ENCODE data around the gene FMNL2.
A peak's percentile ranks its signal among the peaks of the same experiment; 100 is the strongest.

The FMNL2 gene

DNA sequence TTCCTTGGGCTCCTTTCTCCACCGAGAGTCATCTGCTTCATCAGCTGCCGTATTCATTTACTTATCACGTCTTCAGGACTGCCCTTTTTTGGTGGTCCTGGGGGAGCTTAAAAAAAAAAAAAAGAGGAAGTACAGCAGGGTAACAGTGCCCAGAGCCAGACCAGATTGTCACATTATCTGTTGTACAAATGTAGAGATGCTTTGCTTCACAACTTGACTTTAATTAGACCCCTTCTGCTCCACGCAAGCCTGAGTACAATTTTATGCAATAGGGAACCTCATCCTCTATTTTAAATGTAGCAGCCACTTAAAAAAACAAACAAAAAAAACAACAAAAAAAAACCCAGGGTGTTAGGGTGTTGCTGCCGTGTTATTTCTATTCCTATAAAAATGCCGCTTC lies 254.0 kb downstream of the FMNL2 start:
- no peak for DNase-seq

DNA sequence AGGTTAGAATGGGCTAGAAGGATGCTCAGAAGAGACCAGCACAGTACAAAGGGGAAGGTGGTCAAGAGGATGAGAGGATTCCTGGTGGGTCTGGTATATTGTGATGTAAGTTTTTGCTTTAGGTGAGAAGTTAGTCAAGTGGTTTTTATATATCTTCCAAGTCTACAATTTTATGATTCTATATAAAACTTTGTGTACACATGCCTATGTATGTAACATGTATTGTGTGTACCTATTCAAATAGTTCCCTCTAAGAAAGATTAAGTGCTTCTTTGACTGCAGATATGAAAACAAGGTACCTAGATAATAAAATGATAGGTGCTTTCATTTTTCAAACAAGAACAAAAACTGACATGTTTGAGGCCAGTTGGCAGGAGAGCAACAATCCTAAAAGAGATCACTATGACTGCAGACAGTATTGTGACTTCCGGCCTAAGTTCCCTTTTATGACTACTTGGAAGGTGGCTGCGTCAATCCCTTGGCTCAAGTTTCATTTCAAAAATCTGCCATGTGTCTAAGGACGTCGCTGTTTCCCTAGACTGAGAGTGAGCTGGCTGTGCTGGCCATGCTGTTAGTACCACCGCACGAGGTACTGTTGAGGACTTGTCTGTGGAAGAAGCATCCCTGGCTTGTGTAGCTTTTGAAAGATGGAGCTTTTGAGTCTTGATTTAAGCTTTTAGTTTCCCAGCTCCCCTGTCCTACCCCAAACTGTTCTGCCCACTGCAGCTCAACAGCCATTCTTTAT lies 259.2 kb downstream of the FMNL2 start:
- DNase-seq, result peak in 1 of 2 donors; percentile 3

DNA sequence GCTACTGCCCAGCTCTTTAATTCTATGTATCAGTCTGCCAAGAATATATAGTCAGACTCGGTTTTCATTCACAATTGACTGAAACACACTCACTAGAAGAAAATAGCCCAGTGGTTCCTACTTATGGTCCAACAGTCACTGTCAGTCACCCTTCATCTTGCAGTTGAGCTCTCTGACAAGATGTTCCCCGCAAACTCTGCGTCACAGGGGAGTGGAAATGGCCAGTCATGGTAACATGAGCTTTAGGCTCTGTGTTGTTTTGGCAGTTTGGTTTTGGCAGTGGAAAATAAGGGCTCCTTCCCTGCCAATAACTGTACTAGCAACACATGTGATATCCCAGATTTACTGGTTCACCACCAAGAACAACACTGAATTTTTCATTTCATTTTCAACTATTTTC lies 259.8 kb downstream of the FMNL2 start:
- DNase-seq, result no peak

DNA sequence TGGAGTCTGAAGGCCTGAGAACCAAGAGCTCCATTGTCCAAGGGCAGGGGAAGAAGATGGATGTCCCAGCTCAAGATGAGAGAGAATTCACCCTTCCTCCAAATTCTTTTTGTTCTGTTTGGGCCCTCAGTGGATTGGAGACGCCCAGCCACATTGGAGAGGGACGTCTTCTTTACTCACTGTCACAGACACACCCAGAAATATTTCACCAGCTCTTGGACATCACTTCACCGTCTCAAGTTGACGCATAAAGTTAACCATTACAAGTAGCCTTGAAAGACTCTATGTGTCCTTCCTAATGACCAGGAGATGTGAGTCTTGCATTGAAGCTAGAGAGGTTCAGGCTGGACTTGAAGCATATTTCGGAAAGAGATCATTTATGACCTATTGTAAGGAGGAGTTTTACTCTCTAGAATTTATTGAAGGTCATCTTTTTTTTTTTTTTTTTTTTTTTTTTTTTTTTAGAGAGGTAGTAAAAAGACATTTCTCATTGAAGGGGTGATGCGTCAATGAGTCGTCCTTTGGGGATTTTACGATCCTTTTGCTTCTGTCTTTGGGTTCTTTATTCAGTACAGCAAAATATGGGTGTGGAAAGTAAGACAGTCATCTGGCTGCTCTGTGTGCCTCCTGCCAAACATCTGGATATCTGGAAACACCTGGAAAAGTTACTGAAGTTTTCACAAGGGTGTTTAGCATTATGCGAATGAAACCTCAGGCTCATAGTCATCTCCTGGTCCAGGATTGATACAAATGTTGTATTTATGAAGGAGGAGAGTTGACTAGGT lies 264.2 kb downstream of the FMNL2 start:
- DNase-seq, result no peak

DNA sequence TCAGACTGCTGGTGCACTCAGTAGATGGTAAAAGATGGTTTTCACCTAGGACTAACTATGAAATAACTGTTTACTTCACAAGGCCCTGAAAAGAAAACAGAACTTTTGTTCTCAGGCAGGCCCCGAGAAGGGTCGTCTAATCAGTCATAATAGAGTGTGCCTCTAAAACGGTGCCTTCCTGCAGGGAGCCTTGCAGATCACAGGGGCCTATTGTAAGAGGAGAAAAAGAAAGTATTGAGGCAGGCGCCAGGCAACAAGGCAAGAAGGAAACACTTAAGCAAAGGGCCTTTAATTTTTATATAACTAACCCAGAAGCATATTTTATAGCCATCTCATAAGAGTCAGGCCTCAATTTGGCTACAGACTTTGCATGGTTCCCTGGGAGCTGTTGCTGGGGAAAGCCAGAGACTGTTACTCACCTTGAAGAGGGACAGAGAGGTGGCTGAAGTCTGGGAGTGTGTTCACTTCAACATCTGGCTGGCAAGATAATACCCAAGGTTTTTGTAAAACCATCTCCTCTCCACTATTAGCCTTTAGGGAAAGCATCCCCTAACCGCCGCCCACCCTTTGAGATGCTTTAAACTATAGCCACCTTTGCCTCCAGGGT lies 265.2 kb downstream of the FMNL2 start:
- no peak for DNase-seq

DNA sequence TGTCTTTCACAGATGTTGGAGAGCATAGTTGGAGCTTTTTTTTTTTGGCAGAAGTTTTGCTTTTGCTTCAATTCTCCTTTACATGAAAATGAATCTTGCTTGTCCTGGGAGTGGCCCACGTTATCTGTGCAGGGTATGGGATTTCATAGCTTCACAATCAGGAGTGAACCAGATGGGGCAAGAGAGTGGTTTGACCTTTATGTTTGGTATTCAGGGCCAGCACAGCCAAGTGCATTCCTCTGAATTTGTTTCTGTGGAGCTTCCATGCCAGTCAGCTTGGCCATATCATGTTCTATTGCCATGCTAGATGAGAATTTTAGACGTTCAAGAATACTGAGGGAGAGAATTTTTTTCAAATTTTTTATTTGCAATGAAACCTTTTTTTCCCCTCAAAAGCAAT lies 265.7 kb downstream of the FMNL2 start:
- no peak for DNase-seq

DNA sequence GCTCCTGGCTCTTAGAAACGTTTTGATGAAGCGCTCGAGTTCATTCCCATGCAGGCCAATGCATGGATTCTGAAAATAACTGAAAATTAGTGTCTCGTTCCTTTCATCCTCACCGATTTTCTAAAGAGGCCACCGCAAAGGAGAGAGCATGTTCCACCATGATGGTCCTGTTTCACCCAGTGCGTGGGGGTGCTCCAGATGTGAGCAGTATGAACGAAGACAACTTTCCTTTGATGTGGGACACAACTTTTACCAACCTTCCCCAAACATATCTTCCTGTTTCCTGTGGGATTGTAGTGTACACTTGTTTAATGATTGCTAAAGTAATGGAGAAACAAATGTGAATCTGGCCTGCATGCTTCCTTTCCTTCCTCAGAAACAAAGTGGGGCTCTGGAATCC lies 267.8 kb downstream of the FMNL2 start:
- DNase-seq, result no peak

DNA sequence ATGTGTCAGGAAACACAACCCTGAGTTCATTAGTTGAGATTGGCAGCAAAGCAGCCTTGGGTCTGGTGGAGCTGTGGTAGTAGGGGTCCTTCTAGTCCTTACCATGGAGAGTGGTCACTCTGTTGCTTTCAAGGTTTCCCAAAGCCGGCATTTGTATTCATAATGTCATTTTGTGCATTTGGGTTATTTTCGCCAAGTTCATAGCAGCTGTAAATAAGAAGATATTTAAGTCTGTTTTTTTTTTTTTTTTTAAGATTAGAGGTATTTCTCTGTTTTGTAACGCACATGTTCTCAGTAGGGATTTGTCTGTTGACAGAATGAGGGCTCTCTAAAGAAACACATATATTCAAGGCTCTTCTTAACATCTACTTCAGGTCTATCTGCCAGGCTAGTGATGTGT lies 268.2 kb downstream of the FMNL2 start:
- no peak for DNase-seq

DNA sequence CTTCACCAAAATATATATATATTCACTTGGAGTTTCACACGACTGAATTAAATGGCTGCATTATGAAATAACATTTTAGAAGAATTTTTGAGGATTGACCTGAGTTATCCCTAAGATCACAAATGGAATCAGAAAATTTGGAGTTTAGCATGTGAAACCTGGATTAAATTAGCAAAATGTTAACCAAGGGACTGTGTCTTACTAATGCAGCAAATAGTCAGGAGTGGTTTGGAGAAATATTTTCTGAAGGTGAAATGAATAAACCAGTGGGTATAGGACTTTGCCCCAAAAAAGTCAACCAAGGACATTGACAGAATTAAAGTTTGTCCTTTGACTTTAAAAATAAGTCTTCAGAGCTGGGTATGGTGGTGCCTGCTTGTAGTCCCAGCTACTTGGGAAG lies 271.1 kb downstream of the FMNL2 start:
- DNase-seq, result no peak

DNA sequence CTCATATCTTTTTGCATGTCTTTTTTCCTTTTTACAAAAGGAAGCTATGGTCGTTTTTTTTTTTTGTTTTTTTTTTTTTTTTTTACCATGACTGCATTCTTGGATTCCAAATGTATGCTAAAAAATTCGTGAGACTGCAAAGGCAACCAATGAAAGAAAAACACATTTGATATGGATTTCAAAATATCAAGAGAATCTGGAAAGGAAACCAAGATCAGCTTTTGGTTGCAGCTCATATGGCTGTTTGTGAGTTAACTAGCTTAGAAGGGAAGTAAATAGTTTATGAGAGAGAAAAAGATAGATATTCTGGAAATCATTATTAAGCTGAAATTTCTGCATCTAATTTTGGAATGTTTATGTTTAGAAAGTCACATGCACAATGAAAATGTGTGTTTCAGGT lies 272.0 kb downstream of the FMNL2 start:
- DNase-seq, result no peak

DNA sequence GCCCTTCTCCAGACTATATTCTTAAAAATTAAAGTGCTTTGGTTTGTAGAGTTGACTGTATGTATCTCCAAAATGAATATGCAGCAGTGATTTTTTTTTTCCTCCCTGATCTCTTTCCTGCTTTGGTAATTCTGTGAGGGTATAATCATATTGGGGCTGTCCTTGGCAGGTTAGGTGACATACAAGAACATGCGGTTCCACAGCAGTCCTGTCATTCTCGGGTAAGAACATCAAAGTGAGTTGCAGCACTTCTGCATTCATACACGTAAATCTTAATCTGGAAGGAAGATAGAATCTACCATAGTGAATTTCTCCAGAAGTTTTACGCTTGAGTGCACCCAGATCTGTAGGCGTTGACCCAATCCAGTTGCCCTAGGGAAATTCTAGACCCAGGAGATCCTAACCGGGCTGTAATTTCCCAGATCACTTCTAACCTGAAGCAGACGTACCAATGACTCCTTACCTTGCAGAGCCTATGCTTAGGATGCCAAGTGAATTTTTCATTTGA lies 272.9 kb downstream of the FMNL2 start:
- DNase-seq, result no peak

DNA sequence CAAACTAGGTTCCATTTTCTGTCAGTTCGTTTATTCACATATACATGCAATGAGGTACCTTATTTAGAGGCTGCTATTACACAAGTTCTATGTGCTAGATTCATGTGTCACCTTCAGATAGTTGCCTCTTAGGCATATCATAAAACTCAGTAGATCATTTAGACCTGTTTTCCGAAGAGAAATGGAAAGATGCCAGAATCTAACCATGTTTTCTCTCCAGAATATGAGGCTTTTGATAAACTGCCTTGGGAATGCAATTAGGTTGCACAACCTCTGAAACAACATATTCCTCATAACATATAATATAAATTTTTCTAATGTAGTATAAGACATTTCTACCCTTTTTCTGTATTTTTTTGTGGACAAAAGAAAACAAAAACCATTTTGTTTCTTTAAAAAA lies 274.2 kb downstream of the FMNL2 start:
- DNase-seq, result no peak

DNA sequence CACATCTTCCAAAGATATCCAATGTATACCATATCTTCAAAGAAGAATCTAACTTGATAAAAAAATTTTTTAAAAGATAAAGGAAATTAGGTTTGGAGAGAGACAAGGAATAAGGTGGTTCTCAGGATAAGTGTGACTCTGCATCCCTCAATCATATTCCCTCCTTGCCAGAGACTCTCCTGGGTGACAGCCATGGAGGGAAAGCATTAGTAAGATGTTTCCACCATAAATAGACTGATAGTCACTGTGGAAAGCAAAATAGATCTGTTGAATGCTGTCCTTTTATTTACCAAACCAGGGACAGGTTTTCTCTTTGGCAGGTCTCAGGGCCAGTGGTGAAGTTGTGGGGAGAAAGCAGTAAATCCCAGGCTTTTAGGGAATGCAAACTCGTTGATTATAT lies 274.7 kb downstream of the FMNL2 start:
- no peak for DNase-seq

DNA sequence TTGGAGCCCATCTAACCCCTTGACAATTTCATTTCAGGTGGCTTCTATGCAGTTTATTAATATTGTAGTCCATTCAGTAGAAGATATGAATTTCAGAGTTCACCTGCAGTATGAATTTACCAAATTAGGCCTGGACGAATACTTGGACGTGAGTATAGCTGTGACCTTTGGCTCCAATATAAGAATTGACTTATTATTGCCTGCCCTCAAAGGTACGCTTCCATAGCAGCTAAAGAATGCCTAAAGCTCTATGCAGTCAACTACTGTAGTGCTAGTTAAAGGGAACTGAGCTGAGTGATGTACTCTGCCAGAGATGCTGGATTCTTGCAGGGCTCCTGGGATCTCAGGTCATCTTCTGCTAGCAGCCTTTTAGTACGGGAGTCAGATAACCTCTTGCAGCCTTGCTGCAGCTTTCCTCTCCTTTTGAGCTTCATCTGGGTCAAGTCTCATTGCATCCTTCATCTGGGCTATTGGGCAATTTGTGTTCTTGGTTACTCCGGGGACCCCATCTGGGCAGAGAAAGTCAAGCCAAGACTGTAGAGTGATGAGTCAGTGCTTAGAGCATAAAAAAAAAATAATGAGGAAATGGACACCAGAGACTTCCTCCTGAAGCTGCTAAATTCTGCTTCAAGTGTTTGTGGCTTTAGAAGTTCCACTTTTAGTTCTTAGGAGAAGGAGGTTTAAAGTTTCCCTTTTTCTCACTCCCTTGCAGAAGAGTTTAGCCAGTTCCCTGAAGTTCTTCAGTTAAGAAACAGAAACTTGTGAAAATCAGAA lies 276.7 kb downstream of the FMNL2 start:
- no peak for DNase-seq

DNA sequence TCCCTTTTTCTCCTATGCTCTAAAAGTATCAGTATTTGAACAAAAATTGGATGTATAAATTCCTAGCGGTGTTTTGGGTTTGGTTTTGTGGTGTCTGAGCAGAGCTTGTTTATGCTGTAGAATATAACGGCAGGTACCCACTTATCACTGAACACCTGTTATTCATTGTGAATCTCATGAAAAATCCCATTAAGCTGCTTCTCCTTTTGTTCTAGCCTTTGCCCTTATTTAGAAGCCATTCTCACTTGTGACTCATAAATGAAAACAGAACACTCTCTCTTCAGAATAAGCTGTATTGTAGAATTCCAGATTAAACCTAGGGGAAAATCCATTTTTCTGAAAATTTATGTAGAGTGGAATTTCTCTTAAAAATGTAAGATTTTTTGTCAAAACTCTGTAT lies 278.3 kb downstream of the FMNL2 start:
- no peak for DNase-seq

DNA sequence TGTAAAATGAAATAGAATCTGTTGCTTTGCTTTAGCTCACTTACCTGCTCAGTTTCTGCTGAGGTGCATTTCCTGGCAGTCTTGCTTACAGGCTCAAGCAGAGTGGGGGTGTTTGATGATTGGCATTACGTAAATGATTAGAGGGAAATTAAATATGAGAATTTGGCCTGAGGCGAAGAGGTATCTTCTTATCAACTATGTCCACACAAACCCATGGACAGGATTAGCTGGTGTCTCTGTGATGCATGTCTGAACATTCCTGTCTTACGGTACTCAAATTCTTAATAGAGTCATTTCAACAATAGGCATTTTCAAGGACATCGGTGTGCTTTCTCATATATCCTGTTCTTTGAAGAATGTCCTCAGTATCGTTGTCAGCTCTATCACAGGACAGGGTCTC lies 280.2 kb downstream of the FMNL2 start:
- no peak for DNase-seq

DNA sequence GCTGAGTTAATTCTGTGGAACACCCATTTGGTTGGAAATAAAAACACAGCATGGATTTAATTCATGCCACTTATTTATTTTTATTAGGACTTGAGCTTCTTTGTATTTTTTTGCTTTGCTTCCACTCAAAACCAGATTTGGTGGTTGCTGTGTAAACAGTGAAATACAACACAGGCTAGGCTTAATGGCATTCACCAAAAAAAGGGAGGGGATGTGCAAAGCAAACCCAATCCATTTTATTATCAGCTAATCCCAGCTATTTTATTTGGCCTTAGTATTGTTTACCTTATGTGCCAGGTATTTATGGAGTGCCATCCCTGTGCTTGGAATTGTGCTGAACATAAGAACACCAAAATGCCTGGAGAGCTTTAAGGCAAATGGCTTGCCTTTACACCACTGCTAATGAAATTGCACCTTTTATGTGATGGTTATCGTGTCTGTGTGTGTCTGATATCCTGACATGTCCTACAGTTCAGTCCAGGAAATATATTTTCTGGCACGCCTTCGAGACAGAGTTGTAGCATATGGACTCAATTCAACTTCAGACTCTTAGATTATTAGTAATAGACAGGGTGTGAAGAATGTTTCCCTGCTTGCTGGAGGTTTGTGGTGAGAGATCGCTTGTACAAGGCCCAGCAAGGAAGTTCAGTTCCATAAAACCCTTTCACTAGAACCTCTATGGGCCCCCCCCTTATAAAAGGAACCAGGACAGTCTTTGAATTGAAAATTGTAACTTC lies 282.6 kb downstream of the FMNL2 start:
- DNase-seq, result no peak

DNA sequence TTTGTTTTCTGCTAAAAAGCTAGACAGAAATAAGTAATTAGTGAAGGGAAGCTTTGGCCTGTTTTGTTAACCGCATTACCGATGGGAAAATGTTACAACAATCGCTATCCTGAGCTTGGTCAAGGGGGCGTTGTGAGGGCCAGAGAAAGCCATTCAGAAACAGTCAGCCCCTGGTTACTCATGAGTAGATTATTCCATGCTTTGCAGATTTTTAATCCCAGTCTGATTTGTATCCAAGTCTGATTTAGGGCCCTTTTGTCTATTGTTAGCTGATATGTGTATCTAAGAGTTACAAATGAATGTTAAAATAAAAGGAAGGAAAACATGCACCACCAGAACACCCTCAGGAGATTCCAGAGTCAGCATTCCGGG lies 283.2 kb downstream of the FMNL2 start:
- no peak for DNase-seq

DNA sequence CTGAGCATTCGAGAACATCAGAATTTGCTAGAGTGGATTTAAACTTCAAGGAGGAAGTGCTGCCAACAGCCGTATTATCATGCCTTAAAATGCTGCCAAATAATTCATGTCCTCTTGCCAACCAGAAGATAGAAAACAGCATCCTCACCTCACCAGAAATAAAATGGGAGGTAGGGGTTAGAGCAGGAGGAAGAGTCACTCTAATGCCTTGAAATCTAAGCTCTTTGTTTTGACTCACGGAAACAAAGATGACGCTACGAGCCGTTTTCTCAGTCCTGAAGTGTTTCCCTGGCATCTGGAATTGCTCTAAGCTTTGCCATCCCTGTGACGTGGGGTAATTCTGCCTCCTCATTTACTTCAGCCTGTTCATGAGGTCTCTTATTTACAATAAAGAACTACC lies 285.2 kb downstream of the FMNL2 start:
- no peak for DNase-seq

DNA sequence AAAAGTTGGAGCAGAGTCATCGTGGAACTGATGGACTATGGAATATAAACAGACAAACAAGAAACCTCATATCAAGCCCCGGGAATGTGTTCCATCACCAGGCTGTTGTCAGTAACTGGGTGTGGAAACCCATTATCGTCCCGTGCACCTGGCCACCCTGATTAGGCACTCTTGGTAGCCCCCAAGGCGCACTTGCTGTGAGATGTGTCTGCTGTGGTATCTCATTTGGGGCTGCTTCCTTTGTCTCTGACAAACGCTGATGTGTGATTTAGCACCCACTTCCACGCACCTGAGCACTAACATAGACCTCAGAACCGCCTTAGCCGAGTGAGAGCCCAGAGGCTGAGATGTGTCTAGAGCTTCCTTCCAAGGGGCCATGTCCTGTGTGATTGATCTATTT lies 286.0 kb downstream of the FMNL2 start:
- DNase-seq, result no peak

DNA sequence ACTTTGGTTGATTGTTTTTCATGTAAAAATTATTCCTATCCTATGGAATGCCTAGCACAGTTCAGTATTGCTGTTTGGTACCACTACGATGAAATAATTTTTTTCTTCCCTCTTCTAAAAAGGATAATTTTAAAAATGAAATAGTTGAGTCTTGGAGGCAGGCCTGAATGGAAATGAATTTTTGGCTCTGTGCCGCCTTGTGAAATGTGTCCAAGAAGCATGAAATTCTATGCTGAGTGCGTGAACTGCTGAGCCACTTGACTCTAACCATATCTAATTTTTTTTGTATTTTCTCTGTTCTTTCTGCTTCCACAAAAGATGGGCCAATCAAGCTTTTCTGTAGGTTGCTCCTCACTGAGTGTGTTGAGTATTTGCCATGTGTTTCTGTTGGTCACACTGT lies 287.2 kb downstream of the FMNL2 start:
- no peak for DNase-seq

DNA sequence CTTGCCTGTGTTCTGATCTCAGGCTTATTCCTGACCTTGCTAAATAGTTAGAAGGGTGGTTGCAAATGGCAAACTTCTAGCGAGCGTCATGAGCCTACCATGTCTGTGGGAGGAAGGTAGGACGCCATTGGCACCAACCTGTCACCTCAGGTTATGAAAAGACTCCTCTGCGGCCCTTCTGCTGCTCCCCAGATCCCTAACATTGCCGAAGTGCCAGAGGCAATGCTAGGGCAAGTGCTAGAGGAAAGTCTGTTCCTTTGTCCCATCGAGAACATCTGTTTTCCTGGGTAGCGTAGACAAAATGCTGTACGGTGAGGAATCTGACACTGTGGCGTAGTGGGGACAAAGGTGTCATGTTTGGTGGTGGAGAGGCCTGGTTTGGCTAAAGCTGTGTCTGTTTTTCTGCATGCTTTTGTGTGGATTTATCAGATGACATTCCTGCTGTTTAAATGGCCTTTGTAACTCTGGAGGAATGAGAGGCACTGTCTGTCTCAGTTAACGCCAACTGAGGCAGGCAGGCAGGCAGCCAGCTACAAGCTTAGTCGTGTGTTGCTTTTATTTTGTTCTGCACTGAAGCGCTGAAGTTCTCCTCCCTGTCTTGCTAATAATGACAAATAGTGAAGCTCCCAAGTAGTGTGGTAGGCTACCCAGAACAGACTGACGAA lies 288.2 kb downstream of the FMNL2 start:
- DNase-seq, result no peak

All from stimulated activated CD4-positive, alpha-beta T cell treated with anti-CD3 and anti-CD28 coated beads, Interleukin-2, amount 100 ng/mL, for 48 hours (primary cell).